ES-I3 (cell line): ENCODE results near the gene UNG.

Experiments used
- H3K36me3 ChIP-seq: 2 replicates; pipeline ENCODE4 v1.6.1; 2013; ENCODE audit warnings: mild to moderate bottlenecking, low read length, control low read depth, moderate library complexity; ENCODE audit not compliant: insufficient read depth
- H3K4me1 ChIP-seq: 2 replicates; pipeline ENCODE4 v1.6.1; 2013; ENCODE audit warnings: mild to moderate bottlenecking, control low read depth, low read length; ENCODE audit not compliant: insufficient read depth
- H3K9ac ChIP-seq: 2 replicates; pipeline ENCODE4 v1.6.1; 2013; ENCODE audit warnings: low read depth, mild to moderate bottlenecking, low read length, moderate library complexity
- H3K9me3 ChIP-seq: 2 replicates; pipeline ENCODE4 v1.6.1; 2013; ENCODE audit warnings: mild to moderate bottlenecking, low read length, moderate library complexity; ENCODE audit not compliant: control insufficient read depth, insufficient read depth

The UNG gene

GRCh38 chr12:109099431-109100020 is 2.1 kb downstream of the UNG start:
- H3K9ac ChIP-seq = no peak overlapping the region
- no peaks in the 10 kb centered on the region for H3K9me3 ChIP-seq
- peaks cover 12% of the 10 kb centered on the region for H3K36me3 ChIP-seq
- peaks cover 3% of the 10 kb centered on the region; the same call in 1 of the 2 replicates for H3K4me1 ChIP-seq

GRCh38 chr12:109100741-109101140 is 3.3 kb downstream of the UNG start:
- H3K9me3 ChIP-seq = no peaks in the 10 kb centered on the region
- no peak overlapping the region for H3K9ac ChIP-seq
- H3K36me3 ChIP-seq = peaks cover 12% of the 10 kb centered on the region
- peaks cover 3% of the 10 kb centered on the region; the same call in 1 of the 2 replicates for H3K4me1 ChIP-seq

- Histone ChIP-seq H3K36me3 (peaks cover 15% of the 10 kb centered on the region), H3K9me3 (no peaks in the 10 kb centered on the region), H3K4me1 (peaks cover 3% of the 10 kb centered on the region; the same call in 1 of the 2 replicates), H3K9ac (no peak overlapping the region)
Observed at GRCh38 chr12:109102491-109102890, 5.1 kb downstream of the UNG start.

GRCh38 chr12:109105176-109105575 is 7.8 kb downstream of the UNG start:
- H3K9me3 ChIP-seq = no peaks in the 10 kb centered on the region
- peaks cover 11% of the 10 kb centered on the region for H3K36me3 ChIP-seq
- H3K4me1 ChIP-seq = no peaks in the 10 kb centered on the region
- H3K9ac ChIP-seq = no peak overlapping the region

GRCh38 chr12:109109746-109110350 is 12.5 kb downstream of the UNG start:
- peaks cover 3% of the 10 kb centered on the region; the same call in 1 of the 2 replicates for H3K36me3 ChIP-seq
- peaks cover 9% of the 10 kb centered on the region for H3K4me1 ChIP-seq
- no peak overlapping the region for H3K9ac ChIP-seq
- H3K9me3 ChIP-seq = no peaks in the 10 kb centered on the region

- peak overlapping the region; percentile 85; the same call in 1 of the 2 replicates for H3K9ac ChIP-seq
- H3K36me3 ChIP-seq = peaks cover 3% of the 10 kb centered on the region; the same call in 1 of the 2 replicates
- H3K9me3 ChIP-seq = no peaks in the 10 kb centered on the region
- H3K4me1 ChIP-seq = peaks cover 17% of the 10 kb centered on the region
Observed at GRCh38 chr12:109110988-109111495, 13.6 kb downstream of the UNG start.

GRCh38 chr12:109112720-109113465 is 15.5 kb downstream of the UNG start:
- no peaks in the 10 kb centered on the region for H3K36me3 ChIP-seq
- no peaks in the 10 kb centered on the region for H3K9me3 ChIP-seq
- peaks cover 18% of the 10 kb centered on the region for H3K4me1 ChIP-seq
- H3K9ac ChIP-seq = no peak overlapping the region

- Histone ChIP-seq H3K9me3 (no peaks in the 10 kb centered on the region), H3K4me1 (peaks cover 18% of the 10 kb centered on the region), H3K9ac (no peak overlapping the region)
Observed at GRCh38 chr12:109113661-109114321, 16.4 kb downstream of the UNG start.

GRCh38 chr12:109114644-109115043 is 17.2 kb downstream of the UNG start:
- Histone ChIP-seq H3K9me3 (no peaks in the 10 kb centered on the region), H3K36me3 (no peaks in the 10 kb centered on the region), H3K9ac (no peak overlapping the region), H3K4me1 (peaks cover 18% of the 10 kb centered on the region)

More at GRCh38 chr12:109113661-109114321, 16.4 kb downstream of the UNG start:
- no peaks in the 10 kb centered on the region for H3K36me3 ChIP-seq

GRCh38 chr12:109115404-109115757 is 18.0 kb downstream of the UNG start:
- Histone ChIP-seq H3K9me3 (no peaks in the 10 kb centered on the region), H3K9ac (no peak overlapping the region), H3K4me1 (peaks cover 18% of the 10 kb centered on the region), H3K36me3 (no peaks in the 10 kb centered on the region)

- Histone ChIP-seq H3K36me3 (no peaks in the 10 kb centered on the region), H3K9ac (no peak within 1 kb of the TSS), H3K9me3 (no peaks in the 10 kb centered on the region), H3K4me1 (peaks cover 16% of the 10 kb centered on the region)
Observed at GRCh38 chr12:109115758-109116610, 18.6 kb downstream of the UNG start, which contains the start of gene ACACB. Gene ACACB, plus strand, starts transcription at chr12:109116587. Its CDS starts 22,819 bp downstream, at chr12:109139406.

GRCh38 chr12:109116611-109116949 is 19.2 kb downstream of the UNG start:
- H3K9me3 ChIP-seq = no peaks in the 10 kb centered on the region
- no peak overlapping the region for H3K9ac ChIP-seq
- no peaks in the 10 kb centered on the region for H3K36me3 ChIP-seq
- H3K4me1 ChIP-seq = peaks cover 15% of the 10 kb centered on the region

GRCh38 chr12:109120095-109120494 is 22.7 kb downstream of the UNG start:
- H3K9me3 ChIP-seq = no peaks in the 10 kb centered on the region
- H3K36me3 ChIP-seq = no peaks in the 10 kb centered on the region
- no peak overlapping the region for H3K9ac ChIP-seq
- H3K4me1 ChIP-seq = peaks cover 9% of the 10 kb centered on the region; the same call in 1 of the 2 replicates
